Measurements from ENCODE around the gene DDA1. TPM values are rescaled to one million over a fixed set of nuclear protein-coding genes. Genes with fewer than 3 reads are reported as not detected.

Gene DDA1
- total and polyA plus RNA-seq, 10 of the 15 experiments (the other 5 are each of a cell fraction or from before 2014, with no cell fraction given) = 0.76 to 71.0 (median 39.4) TPM

GRCh38 chr19:17319473-17320238 lies 10.3 kb downstream of the DDA1 start (continued):
- TF ChIP-seq, protein P1, sequence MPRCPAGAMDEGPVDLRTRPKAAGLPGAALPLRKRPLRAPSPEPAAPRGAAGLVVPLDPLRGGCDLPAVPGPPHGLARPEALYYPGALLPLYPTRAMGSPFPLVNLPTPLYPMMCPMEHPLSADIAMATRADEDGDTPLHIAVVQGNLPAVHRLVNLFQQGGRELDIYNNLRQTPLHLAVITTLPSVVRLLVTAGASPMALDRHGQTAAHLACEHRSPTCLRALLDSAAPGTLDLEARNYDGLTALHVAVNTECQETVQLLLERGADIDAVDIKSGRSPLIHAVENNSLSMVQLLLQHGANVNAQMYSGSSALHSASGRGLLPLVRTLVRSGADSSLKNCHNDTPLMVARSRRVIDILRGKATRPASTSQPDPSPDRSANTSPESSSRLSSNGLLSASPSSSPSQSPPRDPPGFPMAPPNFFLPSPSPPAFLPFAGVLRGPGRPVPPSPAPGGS (IDR thresholded peaks at IDR 0.05; ENCODE audit: borderline replicate concordance, insufficient read depth, low read depth, low read length, poor library complexity, severe bottlenecking) = no peak

DNA sequence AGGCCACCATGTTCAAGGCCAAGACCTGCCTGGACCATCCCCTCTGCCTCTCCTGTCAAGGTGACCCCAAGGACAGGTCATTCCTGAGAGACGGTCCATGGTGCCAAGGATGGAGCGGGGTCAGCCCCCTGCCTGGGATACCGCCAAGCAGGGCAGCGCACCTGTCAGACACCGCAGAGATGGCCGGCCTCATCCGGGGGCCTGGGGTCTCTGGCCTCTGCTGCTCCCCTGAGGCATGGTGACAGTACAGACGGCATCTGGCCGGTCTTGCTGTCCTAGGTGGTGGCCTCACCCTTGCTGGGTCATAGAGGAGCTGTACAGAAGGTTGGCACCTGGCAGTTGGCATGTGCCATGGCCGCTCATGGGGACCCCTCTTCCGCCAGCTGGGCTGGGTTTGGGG lies 11.1 kb downstream of the DDA1 start:
- ChIA-PET POLR2A (no interaction called here), SMC1A (ENCODE audit: uncharacterized antibody, unreplicated experiment) (no interaction called here), CTCF (interaction anchor here (0.5 kb wide), 1 partner anchor 240 kb away, joined by 3 read pairs; no protein-coding TSS in a partner anchor), RAD21 (ENCODE audit: unreplicated experiment) (no interaction called here)
- DNase-seq (ENCODE audit: low read depth, low spot score) = no peak
- Histone ChIP-seq H4K20me1 (ENCODE audit: control insufficient read depth, insufficient read depth) (no peaks in the 10 kb centered on the region), H3K4me3 (no peak overlapping the region), H3K9ac (ENCODE audit: control insufficient read depth, insufficient read depth, low read length) (no peak overlapping the region), H3K79me2 (ENCODE audit: control insufficient read depth, insufficient read depth, low read length) (no peaks in the 10 kb centered on the region), H3K4me1 (ENCODE audit: control insufficient read depth, insufficient read depth, low read length) (no peaks in the 10 kb centered on the region), H3K4me2 (ENCODE audit: control insufficient read depth, insufficient read depth) (no peak overlapping the region), H3K27ac (ENCODE audit: control insufficient read depth, insufficient read depth) (no peak overlapping the region), H3K36me3 (ENCODE audit: control insufficient read depth in 2 of 2, insufficient read depth in 2 of 2, low read length in 1 of 2) (peaks cover 5 to 15% of the 10 kb centered on the region in 2 experiments; a peak in 3 of 4 replicates), H3K9me3 (replicated peaks; ENCODE audit: control insufficient read depth, insufficient read depth, low read length) (no peaks in the 10 kb centered on the region), H2AFZ (ENCODE audit: control insufficient read depth, low read depth, low read length) (no peak overlapping the region), H3K27me3 (replicated peaks in 1 of 2; ENCODE audit: control insufficient read depth in 2 of 2, insufficient read depth in 2 of 2, low read length in 1 of 2) (no peaks in the 10 kb centered on the region)
- no TSS peak for BruUV-seq (replicated peaks)
- in situ Hi-C loops (cut with MboI) = no loop called here
- intact Hi-C loops (cut with micrococcal nuclease; ENCODE audit: unreplicated experiment) = no loop called here
- no peak for FAIRE-seq
- TF ChIP-seq EGR1 (IDR thresholded peaks at IDR 0.05; ENCODE audit: borderline replicate concordance in 1 of 2, low read depth in 2 of 2, low read length in 2 of 2) (no peak), SMAD5 (IDR thresholded peaks at IDR 0.05; ENCODE audit: low read depth) (no peak), NFYA (IDR thresholded peaks at IDR 0.05; ENCODE audit: borderline replicate concordance, low read depth, low read length) (no peak), ZBTB33 (IDR thresholded peaks at IDR 0.05) (no peak), ELK1 (IDR thresholded peaks at IDR 0.05; ENCODE audit: low read depth, low read length) (no peak), CHD4 (IDR thresholded peaks at IDR 0.05) (no peak), IRF3 (IDR thresholded peaks at IDR 0.05) (no peak)
- 86% methylated on average over 11 of the region's 11 CpGs for WGBS (ENCODE audit: insufficient coverage, insufficient replicate concordance, low lambda C conversion rate, missing lambda C conversion rate)
- ATAC-seq = no peak

All from GM12878 (cell line).